Lower leg skin (tissue), 3 donors: ENCODE data around the gene TMEM41A.

Experiments used
- POLR2A ChIP-seq, 2 donors: fragments of 450-650 bp; IDR thresholded peaks; one replicate each; pipeline ENCODE4 v1.6.1; 2016 to 2017; ENCODE audit warnings: antibody characterized with exemption in 2 of 2, mild to moderate bottlenecking in 1 of 2, moderate library complexity in 1 of 2
- TF ChIP-seq, protein P1 (sequence below), 3 donors: fragments of 450-650 bp; IDR thresholded peaks; one replicate each; pipeline ENCODE4 v1.5.1; 2016; ENCODE audit warnings: antibody characterized with exemption in 3 of 3, mild to moderate bottlenecking in 3 of 3, moderate library complexity in 2 of 3

DNA sequence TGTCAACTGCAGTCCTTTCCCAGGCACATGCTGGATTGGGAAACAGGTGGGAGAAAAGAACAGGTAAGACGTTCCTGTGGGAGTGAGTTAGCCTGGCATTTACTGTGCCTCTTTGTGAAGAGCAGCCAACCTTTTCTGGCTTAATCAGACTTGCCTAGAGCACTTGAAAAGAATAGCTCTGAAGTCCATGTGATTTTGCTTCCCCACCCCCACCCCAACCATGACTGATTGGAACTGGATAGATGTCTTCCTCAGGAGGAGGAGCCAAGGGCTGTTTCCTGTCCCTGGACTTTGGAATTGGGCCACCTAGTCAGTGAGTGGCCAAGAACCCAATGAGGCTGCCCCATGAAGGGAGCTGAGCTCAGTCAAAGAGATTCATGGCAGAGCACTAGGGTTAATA lies 4.7 kb upstream of the TMEM41A start:
- TF ChIP-seq, protein P1, sequence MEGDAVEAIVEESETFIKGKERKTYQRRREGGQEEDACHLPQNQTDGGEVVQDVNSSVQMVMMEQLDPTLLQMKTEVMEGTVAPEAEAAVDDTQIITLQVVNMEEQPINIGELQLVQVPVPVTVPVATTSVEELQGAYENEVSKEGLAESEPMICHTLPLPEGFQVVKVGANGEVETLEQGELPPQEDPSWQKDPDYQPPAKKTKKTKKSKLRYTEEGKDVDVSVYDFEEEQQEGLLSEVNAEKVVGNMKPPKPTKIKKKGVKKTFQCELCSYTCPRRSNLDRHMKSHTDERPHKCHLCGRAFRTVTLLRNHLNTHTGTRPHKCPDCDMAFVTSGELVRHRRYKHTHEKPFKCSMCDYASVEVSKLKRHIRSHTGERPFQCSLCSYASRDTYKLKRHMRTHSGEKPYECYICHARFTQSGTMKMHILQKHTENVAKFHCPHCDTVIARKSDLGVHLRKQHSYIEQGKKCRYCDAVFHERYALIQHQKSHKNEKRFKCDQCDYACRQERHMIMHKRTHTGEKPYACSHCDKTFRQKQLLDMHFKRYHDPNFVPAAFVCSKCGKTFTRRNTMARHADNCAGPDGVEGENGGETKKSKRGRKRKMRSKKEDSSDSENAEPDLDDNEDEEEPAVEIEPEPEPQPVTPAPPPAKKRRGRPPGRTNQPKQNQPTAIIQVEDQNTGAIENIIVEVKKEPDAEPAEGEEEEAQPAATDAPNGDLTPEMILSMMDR (IDR thresholded peaks at IDR 0.05), result no peak
- no peak for TF ChIP-seq POLR2A (IDR thresholded peaks at IDR 0.05)
